GM19452 (cell line): ENCODE measurements around the gene ATIC.

ENCODE experiments used
- ATAC-seq: cut with Tn5 transposase; IDR thresholded peaks from one replicate; pipeline ENCODE4 v1.9.1; 2021; ENCODE audit not compliant: unreplicated experiment

ATIC gene

DNA sequence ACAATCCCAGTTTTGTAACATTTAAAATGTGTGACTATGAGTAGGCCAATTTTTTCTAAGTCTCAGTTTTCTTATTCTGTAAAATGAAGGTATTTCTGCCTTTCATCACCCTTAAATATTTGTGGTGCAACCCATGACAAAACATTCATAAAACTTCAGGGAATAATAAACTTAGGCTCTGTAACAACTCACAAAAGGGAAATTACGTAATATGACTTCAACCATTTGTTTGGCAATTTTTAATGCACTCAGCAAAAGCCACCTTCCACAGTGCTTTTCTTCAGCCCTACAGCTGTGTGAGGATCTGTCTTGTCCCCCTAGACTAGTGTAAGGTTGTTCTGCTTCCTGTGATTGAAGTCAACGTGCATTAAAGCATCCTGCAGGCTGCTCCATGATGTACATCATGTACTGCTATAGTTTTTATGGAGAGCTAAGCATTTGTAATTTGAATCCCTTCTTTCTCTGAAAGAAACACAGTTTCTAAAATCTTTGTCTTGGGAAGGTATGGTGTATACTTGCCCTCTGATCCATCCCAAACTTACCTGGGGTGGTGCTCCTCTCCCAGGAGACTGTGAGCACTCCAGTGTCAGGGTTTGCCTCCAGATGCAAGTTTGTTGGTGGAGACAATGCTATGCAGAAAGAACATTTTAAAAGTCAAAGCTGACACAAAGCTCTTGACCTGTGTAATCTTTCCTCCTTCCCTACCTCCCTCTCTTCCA lies 84.9 kb downstream of the ATIC start:
- no peak for ATAC-seq

DNA sequence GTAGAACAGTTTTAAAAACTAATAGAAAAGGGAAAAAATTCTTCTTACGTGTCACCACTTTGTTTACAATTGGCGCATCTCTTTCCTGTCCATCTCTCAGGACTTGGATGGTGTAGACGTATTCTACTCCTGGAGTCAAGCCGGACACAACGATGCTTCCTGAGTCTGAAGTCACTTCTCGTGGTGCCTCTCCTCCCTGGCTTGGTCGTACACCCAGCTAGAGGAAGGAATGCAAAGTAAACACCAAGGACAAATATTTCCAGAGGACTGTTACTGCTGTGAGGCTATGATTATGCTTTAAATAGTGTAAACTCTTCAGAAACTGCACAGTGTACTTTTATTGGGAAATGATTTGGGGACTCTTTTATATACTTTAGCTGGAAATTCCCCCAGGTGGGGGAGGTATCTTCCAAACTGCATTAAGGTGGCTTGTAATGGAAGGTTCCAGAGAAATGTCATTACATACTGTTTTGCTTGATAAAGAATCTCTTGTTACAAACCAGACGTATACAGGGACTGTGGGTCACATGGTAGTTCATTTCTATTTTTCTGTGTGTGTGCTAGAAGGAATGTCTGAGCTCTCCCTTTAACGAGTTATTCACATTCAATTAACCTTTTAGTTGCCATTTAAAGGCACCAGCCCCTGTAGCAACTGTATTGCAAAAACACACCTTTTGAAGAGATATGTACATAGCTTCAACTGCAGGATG lies 85.9 kb downstream of the ATIC start:
- ATAC-seq, result no peak

DNA sequence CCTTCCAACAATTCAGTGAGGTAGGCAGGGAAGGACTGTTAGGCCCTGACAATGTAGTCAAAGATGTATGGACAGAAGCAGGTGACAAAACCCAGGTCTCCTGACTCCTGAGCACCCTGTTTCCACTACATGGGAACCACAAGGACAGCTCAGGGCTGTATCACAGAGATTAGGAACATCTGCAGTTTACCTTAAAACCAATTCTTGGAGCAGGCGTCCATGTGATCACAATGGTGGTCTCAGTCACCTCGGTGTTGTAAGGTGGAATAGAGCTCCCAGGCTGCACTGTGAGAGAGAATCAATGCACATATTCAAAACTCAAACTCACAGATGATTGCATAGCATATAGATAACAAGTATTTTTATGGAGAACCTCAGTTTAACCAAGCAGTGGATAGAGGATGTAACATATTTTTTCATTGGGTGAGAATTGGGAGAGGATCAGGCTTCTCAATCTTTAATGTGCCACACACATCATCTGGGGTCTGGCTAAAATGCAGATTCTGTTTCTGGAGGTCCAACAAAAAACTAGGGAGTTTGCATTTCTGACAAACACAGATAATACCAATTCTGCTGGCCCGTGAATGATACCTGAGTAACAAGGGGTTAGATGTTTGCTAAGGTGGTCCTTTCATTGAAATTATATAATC lies 87.3 kb downstream of the ATIC start:
- no peak for ATAC-seq
